HL-60/S4 treated with retinoic acid at 250 ng/mL for 4 days and 3 days (cell line): ENCODE measurements around the gene RNASET2.
"Not testable (repeated sequence)": the region's sequence is repeated elsewhere in the genome, so short reads cannot be mapped to it uniquely, and the experiment has no call there.

Source experiments
- in situ Hi-C: fragments of 300-500 bp; cut with MboI; formaldehyde crosslinking; loops from 2 replicates; pipeline ENCODE4 v1.7.0; 2022; ENCODE audit warnings: low sequenced_read_pairs

RNASET2 gene

DNA sequence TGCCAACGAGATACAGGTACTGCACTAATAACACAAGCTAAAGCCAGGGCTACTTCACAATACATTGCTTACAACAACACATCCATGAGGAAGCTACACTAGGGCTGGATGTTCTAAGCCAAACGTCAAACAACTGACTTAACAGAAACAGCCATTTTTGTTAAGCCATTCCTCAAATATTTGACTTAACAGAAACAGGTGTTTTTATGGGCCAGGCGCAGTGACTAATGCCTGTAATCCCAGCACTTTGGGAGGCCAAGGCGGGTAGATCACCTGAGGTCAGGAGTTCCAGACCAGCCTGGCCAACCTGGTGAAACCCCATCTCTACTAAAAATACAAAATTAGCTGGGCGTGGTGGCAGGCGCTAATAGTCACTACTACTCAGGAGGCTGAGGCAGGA is 7.6 kb downstream of the RNASET2 start:
- in situ Hi-C loops, result not testable (repeated sequence)

DNA sequence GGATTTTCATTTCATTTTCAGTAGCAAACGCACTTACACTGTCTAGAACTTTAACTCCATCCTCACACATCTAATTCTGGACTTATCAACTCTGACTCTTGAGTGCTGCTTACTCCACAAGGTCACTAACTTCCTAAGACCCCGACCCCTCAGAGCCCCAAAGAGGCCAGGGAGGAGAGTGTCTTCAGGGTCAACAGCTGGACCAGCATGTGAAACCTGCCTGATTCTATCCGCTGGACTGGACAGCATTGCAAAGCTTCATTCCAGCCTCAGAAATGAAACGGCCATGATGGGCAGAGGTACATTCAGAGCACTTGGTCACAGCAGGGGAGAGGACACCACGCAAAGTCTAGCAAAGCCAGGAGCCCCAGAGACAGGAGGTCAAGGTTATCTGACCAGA is 9.1 kb downstream of the RNASET2 start:
- in situ Hi-C loops, result no loop called here

DNA sequence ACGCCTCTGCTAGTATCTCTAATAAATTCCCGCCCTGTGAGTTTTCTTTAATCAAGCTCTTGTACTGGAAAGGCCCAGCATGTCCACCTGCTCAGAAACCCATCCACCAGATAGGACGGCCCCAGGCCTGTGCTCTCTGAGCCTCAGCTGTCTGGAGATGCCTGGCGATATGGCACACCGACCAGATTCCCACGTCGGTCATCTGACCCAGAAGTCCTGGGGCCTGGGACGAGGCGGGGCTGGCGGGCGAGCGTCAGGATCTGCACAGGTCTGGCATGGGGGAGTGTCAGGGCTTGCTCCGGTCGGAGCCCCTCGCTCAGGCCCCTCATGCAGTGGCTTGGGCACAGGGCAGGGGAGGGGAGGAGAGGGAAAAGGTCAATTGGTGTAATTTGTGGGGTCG is 10.2 kb downstream of the RNASET2 start:
- in situ Hi-C loops, result no loop called here

DNA sequence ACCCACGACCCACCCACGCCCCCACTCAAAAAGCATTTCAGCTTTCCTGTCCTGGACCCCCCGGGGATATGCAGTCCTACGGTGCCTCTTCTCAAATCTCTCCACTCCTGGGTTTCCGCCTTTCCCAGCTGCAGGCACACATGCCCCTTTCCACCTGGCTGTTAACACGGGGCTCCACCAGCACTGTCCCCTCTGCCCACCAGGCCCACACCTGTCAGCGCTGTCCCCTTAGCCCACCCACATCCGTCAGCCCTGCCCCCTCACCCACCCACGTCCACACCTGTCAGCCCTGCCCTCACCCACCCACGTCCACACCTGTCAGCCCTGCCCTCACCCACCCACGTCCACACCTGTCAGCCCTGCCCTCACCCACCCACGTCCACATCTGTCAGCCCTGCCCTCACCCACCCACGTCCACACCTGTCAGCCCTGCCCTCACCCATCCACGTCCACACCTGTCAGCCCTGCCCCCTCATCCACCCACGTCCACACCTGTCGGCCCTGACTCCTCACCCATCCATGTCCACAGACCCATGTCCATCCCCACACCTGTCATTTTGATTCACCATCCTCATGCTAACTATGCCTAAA is 11.6 kb downstream of the RNASET2 start:
- in situ Hi-C loops, result no loop called here

DNA sequence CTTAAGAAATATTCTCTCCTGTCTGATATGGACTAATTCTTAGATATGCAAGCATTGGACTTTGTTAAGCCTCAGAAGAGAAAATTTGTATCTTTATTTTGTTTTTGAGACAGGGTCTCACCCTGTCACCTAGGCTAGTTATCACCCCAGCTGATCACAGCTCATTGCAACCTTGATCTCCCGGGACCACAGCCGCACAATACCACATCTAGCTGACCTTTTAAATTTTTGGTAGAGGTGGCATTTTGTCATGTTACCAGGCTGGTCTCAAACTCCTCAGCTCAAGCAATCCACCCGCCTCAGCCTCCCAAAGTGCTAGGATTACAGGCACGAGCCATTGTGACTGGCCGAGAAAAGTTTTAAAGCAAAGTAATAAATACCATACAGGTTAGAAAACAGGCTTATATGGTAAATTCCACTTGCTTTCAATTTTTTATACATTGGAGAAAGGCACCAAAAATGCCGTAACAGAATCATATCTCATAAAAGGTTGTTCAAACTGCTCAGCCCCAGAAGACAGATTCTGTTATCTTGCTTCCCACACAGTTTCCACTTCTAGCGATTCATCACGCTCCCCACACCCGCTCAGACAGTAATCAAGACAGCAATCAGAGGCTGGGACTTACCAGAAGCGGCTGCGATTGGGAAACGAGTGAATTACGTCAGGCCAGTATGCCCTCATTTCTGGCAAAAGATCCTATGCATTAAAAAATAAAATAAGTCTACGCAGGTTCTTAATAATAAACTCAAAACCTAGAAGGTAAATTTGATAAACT is 13.8 kb downstream of the RNASET2 start:
- in situ Hi-C loops, result no loop called here

DNA sequence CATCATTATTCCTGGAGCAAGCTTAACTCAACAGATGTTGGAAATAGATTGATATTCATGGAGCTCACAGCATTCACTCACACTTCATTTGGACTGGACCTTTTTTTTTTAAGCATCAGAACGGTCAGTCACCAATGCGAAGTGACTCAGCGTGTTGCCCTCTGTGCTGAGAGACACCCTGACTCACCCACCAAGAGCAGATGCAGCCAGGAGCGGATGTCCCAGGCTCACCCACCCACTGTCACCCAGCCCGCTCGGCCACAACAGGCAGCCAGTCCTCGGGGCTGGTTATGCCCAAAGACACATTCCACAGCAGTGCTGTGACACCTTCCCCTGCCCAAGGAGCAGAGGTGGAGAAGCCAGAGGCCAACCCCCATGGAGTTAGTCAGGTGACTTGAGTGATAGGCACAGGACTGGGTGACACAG is 15.7 kb downstream of the RNASET2 start:
- in situ Hi-C loops, result no loop called here

DNA sequence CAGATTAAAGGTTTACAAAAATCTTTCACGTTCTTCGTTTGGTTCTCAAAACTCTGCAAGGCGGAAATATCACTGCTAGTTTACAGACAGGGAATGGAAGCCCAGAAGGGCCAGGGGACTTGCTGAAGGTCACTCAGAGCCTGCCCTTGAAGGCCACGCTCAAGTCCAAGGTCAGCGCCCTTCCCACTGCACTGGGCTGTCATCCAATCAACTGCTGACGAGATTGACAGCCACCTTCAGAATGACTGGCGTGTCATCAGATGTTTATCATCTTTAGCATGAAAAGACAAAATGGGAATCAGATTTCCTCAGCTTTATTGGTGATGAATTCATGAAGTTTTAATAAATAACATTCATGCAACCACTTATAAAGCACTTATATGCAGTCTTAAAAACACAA is 16.5 kb downstream of the RNASET2 start:
- in situ Hi-C loops, result no loop called here

DNA sequence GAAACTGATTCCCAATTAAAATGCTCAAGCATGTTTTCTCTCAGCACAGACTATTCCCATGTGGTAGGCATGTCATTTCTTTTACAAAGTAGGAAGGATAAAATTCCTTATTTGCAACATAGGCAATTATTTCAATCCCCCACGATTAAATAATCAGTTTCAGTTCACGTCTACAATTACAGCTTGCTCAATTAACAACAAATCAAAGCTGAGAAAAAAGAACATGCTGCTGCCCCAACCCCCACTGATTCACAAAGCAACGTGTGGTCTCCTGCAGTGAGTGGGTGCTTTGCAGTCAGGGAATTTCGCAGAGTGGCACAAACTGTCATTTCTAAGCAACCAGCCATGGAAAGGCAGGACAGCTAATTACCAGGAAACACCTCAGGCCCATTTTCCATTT is 17.0 kb downstream of the RNASET2 start:
- in situ Hi-C loops, result no loop called here

DNA sequence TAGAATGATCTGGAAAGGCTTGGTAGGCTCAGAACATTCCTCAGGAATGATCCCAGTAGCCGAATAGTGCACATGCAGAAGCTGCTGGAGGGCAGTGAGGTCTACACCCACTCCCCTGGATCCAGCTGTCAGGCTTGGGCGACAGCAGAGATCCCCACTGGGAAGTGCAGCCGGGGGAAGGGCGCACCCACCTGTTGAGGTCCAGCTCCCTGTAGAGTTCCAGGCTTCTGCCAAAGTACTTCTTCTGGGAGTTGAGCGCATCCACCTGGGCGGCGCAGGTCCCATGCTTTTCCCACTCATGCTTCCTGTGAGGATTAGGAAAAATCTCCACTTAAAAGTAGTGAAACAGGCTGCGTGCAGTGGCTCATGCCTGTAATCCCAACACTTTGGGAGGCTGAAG is 17.6 kb downstream of the RNASET2 start:
- in situ Hi-C loops, result no loop called here

DNA sequence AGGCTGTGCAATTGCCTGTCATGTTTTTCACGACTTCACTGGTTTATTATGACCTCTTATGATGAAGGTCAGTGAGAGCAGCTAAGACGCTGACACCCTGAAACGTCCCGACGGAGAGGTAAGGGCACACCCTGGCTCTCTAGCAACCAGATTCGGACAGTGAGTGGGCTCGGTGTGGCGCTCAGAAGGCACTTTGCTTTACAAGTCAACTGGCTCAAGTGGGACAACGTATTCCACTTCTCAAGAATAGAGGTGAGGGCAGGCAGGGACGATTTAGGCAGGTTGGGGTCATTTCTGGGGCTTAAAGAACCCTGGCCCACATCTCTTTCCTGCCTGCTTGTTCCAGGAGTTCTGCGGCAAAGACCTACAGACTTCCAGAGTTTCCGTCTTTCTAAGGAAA is 18.2 kb downstream of the RNASET2 start:
- in situ Hi-C loops, result no loop called here

DNA sequence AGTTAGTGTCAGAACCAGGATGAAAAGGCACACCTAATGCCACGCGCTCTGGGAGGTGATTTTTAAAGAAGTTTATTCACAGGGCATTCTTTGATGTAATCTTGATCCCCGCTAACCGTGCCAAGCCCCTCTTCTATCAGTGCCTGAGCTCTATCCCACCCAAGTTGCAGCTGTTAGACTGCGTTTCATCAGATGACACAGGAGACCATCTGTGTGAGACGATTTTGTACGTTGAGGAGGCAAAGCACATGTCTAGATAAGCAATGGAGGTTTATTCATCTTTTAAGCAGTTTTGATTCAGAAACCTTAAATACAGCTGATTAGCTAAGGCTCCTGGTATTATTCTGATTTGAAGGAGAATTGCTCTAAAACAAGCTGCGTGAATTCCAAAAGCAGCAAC is 18.6 kb downstream of the RNASET2 start:
- in situ Hi-C loops, result no loop called here

DNA sequence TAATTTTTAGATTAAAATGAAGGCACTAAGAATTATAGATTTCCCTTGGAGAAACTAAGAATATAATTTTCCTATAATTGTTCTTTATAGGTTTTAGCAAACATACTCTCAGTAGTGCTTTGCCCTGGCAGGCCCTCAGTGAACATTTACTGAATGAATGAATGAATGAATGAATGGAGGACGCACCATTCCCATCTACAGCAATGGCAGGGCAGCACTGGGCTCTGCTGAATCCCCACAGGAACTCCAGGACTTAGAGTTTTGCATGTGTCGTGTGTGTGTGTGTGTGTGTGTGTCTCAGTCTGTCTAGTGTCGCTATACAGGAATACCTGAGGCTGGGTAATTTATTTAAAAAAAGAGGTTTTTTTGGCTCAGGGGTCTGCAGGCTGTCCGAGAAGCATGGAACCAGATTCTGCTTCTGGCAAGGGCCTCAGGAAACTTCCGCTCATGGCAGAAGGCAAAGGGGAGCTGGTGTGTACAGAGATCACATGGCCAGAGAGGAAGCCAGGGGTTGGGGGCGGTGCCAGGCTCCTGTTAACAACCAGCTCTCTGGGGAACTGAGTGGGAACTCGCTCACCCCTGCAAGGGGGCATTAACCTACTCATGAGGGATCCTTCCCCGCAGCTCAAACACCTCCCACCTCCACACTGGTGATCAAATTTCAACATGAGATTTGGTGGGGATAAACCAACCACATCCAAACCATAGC is 20.1 kb downstream of the RNASET2 start:
- in situ Hi-C loops, result no loop called here

DNA sequence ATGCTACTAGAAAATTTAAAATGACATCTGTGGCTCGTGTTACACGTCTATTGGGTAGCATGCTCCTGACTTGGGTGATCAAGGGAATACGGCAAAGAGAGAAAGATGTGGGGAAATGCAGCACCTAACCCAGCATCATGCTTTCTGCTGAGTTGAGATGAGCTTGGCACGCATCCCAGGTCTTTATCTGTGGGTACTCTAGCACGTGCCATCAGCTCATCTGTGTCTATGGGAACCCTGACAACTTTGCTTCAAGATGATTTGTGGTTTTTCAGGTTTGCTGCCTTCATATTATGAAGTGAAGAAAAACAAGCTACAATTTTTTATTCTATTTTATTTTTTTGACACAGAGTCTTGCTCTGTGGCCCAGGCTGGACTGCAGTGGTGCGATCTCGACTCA is 21.0 kb downstream of the RNASET2 start:
- in situ Hi-C loops, result no loop called here

DNA sequence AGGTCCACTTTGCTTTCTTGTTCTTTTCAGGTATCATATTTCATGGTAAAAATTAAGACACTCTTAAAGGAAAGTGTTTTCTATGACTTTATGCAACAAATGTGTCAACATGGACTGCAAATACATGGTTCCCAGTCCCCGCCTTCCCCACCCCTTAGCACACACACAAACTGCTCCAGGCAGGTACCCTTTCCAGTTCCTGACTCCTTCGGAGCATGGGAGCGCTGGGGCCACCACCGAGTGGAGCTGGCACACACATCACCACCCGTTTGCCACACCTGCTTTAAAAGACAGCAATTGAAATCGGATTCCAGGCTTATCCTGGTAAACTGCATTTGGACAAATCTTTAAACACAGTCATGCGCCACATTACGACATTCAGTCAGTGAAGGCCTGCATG is 22.2 kb downstream of the RNASET2 start:
- in situ Hi-C loops, result no loop called here

DNA sequence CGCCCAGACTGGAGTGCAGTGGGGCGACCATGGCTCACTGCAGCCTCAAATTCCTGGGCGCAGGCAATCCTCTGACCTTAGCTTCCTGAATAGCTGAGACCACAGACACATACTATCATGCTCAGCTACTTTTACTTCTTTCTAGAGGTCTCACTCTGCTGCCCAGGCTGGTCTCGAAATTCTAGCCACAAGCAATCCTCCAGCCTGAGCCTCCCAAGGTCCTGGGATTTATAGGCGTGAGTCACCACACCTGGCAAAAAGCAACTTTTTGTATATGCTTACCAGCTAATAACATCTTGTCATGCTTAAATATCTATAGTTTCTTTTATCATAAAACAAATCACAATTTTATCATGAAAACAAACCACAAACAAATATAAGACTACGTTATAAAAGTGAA is 23.0 kb downstream of the RNASET2 start:
- in situ Hi-C loops, result no loop called here

DNA sequence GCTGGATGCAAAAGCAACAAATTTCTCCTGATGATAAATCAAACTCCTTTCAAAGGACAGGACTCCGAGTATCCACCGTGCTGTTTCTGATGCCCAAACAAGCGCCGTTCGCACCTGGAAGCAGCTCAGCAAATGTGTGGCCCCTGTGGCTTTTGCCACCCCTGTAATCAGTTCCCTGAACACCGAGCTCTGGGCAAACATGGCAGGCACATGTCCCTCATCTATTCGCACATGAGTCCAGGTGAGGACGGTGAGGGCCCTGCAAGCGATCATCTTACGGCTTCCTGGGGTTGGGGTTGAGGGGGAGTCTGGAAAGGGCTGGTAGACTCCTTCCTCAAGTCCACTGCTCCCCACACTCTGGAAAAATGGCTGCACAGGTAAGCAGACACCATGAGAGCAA is 23.7 kb downstream of the RNASET2 start:
- in situ Hi-C loops, result no loop called here

DNA sequence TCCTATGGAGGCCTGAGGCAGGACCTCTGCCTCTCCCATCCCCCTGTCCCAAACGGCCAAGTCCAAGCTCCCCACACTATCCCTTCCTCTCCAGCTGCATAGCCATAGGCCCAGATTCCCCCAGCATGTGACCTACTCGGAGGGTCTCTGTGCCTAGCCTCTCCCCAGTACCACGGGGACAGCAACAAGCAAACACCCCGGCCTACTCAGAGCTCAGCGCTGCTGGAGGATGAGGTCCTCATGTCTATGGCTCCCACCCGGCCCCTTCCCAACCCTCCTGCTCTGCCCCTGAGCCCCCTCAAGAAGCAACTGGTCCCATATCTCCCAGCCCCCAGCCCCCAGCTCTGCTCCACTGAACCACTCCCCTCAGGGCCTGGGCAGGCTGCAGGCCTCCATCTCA is 24.2 kb downstream of the RNASET2 start:
- in situ Hi-C loops, result no loop called here

DNA sequence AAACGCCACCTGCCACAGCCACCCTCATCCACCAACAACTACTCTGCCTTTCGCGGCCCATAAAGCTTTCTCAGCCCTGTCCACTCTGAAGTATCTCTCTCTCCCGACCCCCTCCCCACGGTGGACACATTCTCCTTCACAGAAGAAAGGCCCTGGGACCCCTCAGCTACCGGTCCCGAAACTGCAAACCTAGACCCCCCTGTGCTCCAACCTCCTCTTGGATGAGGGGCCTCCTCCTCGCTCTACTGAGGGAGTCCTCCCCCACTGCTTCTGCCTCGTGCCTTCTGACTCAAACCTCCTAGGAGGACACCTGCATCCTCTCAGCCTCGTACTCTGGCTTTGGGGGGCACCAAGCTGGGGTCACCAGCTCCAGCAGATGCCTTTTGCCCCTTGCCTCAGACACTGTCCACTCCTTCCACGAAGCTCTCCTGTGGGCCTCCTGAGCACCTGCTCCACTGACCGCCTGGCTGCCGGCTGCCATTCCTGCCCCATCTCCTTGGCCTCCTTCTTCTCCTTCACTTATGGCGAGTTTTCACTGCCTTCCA is 24.9 kb downstream of the RNASET2 start:
- in situ Hi-C loops, result no loop called here

DNA sequence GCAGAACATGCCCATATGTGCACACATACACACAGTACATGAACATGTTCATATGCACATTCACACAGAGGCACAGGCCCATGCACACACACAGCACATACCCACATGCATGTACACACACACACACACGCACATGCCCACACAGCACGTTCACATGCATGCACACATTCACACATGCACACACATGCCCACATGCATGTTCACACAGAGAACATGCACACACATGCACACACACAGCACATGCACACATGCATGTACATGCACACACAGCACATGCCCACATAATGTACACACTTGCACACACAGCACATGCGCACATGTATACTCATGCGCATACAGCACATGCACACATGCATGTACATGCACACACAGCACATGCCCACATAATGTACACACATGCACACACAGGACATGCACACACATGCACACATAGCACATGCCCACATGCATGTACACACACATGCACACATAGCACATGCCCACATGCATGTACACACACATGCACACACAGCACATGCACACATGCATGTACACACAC is 25.9 kb downstream of the RNASET2 start:
- in situ Hi-C loops, result no loop called here

DNA sequence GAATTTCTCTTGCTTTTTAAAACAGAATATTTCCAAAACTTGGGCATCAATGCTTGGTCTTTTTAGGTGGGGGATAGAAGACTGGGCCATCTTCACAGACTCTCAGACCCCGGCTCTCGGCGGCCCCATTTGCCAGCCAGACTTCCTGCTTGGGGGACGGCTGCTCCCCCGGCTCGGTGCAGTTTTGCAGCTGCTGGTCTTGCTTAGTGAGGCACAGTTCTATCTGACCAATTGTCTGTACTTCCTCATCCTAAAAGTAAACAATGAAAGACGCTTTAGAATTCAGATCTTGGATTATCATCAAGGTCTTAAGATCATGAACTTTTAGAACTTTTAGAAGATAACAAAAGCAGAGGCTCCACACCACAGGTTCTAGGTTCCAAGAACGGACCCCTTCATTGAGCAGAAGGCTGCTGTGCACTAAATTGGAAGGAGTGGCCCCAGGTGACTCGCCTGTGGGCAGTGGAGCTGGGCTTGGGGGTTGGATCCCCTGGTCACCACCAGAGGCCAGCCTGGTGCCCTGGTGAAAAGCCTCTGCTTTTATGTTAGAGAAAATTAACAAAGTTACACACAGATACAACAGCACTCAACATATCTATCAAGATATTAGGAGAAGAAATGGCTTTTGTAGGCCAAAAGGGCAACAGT is 26.7 kb downstream of the RNASET2 start:
- in situ Hi-C loops, result no loop called here
